HG02885 (cell line): ENCODE data around the gene SESTD1.

Experiments used
- ATAC-seq: cut with Tn5 transposase; IDR thresholded peaks from one replicate; pipeline ENCODE4 v1.9.1; 2021; ENCODE audit warnings: mild to moderate bottlenecking; ENCODE audit not compliant: unreplicated experiment, poor library complexity

Gene SESTD1

GRCh38 chr2:179264368-179265081 lies at the start of gene SESTD1:
Gene SESTD1 (minus strand): TSS chr2:179264832. CDS start chr2:179191841, 72,991 bp downstream.
- ATAC-seq: peak; percentile 71

- ATAC-seq: no peak
Measured at GRCh38 chr2:179313057-179313456, 48.4 kb upstream of the SESTD1 start.

- ATAC-seq: no peak
Measured at GRCh38 chr2:179311101-179311500, 46.5 kb upstream of the SESTD1 start.

GRCh38 chr2:179307616-179308371 lies 43.2 kb upstream of the SESTD1 start:
- no peak for ATAC-seq

GRCh38 chr2:179305125-179305524 lies 40.5 kb upstream of the SESTD1 start:
- ATAC-seq: no peak

GRCh38 chr2:179304424-179304823 lies 39.8 kb upstream of the SESTD1 start:
- ATAC-seq: no peak

GRCh38 chr2:179302764-179303571 lies 38.3 kb upstream of the SESTD1 start:
- no peak for ATAC-seq

- ATAC-seq: no peak
Measured at GRCh38 chr2:179302149-179302548, 37.5 kb upstream of the SESTD1 start.

GRCh38 chr2:179298666-179299065 lies 34.0 kb upstream of the SESTD1 start:
- ATAC-seq: no peak

GRCh38 chr2:179297927-179298326 lies 33.3 kb upstream of the SESTD1 start:
- no peak for ATAC-seq

GRCh38 chr2:179290329-179290728 lies 25.7 kb upstream of the SESTD1 start:
- ATAC-seq: no peak

- ATAC-seq: no peak
Measured at GRCh38 chr2:179285060-179285459, 20.4 kb upstream of the SESTD1 start.

- no peak for ATAC-seq
Measured at GRCh38 chr2:179277429-179278196, 13.0 kb upstream of the SESTD1 start.

- ATAC-seq: no peak
Measured at GRCh38 chr2:179275253-179276012, 10.8 kb upstream of the SESTD1 start.

- ATAC-seq: peak; percentile 95
Measured at GRCh38 chr2:179274749-179275148, 10.1 kb upstream of the SESTD1 start.

GRCh38 chr2:179273461-179273962 lies 8.9 kb upstream of the SESTD1 start:
- ATAC-seq: no peak

- ATAC-seq: no peak
Measured at GRCh38 chr2:179272406-179273192, 8.0 kb upstream of the SESTD1 start.

GRCh38 chr2:179270689-179271088 lies 6.1 kb upstream of the SESTD1 start:
- no peak for ATAC-seq
